RWPE1 (cell line): Measurements from ENCODE around the gene KLHL41.
A peak's percentile ranks its signal among the peaks of the same experiment; 100 is the strongest.

Source experiments
- CTCF ChIA-PET: fragments of 350-600 bp; sonication (Branson Sonifier 250); formaldehyde crosslinking; extraction: SDS; loops from one replicate; lab custom pipeline; 2021; lab: Yijun Ruan, JAX
- POLR2A ChIA-PET: fragments of 400-600 bp; formaldehyde crosslinking; extraction: SDS; loops from one replicate; lab custom pipeline; 2020; ENCODE audit warnings: antibody characterized with exemption; ENCODE audit not compliant: low non-redundant PET; lab: Yijun Ruan, JAX
- DNase-seq: peaks from one replicate; pipeline ENCODE4 v3.0.0; 2012; ENCODE audit warnings: low spot score
- H3K27ac ChIP-seq: fragments of 450-650 bp; 2 replicates; pipeline ENCODE4 v1.5.1; 2017
- CTCF ChIP-seq: fragments of 450-650 bp; conservative IDR thresholded peaks from 2 replicates; pipeline ENCODE4 v1.5.1; 2017; ENCODE audit warnings: low read depth, mild to moderate bottlenecking

KLHL41 gene

DNA sequence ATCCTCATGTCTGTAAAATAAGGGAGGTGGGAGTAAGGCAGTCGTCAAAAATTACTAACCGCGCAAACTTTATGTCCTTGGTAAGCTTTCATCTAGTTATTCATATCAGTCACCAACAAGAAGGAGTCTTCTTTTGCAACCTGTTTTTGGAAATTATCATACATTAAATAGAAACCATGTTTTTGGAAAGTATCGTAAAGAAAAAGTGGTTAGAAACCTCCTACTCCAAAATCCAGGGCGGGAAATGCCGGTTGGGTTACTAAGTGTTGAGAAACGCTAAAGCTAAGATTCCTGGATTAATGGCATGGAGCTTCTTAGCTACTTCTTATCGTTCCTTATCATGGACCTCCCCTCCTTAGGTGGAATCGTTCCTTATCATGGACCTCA lies 29.4 kb upstream of the KLHL41 start:
- POLR2A ChIA-PET = no interaction called here
- DNase-seq = peak; percentile 2
- CTCF ChIA-PET = interaction anchor here (0.7 to 1.4 kb wide), 4 partner anchors 9 to 448 kb away, joined by 3 read pairs; no protein-coding TSS in a partner anchor
- peak overlapping the region; percentile 68 for H3K27ac ChIP-seq
- no peak for TF ChIP-seq CTCF

GRCh38 chr2:169485650-169486138 lies 23.8 kb upstream of the KLHL41 start:
- no peak overlapping the region for H3K27ac ChIP-seq
- ChIA-PET POLR2A (no interaction called here), CTCF (no interaction called here)
- no peak for DNase-seq
- TF ChIP-seq CTCF = no peak

DNA sequence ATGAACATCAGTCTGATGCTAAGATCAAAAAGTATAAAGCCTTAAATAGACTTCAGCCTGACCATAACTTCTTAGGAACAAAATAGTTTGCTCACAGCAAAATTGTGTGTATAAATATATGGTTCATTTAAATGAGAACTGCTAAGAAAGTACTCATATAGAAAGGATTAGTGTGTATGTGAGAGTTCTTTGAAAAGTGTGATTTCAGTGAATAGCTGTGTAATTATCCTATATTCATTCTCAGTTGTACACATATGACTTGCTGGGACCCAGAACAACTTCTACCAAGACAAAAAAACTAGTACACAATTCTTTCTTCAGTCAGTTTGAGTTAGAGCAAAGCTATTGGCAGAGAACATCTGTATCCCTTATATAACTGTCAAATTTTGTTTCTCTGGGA lies 23.0 kb upstream of the KLHL41 start:
- H3K27ac ChIP-seq = no peak overlapping the region
- CTCF ChIA-PET = no interaction called here
- POLR2A ChIA-PET = no interaction called here
- no peak for DNase-seq
- no peak for TF ChIP-seq CTCF

GRCh38 chr2:169490834-169491233 lies 18.7 kb upstream of the KLHL41 start:
- ChIA-PET CTCF (no interaction called here), POLR2A (no interaction called here)
- H3K27ac ChIP-seq = no peak overlapping the region

GRCh38 chr2:169491378-169491777 lies 18.1 kb upstream of the KLHL41 start:
- no peak overlapping the region for H3K27ac ChIP-seq
- CTCF ChIA-PET = no interaction called here

More at GRCh38 chr2:169490834-169491233, 18.7 kb upstream of the KLHL41 start:
- no peak for DNase-seq
- no peak for TF ChIP-seq CTCF

DNA sequence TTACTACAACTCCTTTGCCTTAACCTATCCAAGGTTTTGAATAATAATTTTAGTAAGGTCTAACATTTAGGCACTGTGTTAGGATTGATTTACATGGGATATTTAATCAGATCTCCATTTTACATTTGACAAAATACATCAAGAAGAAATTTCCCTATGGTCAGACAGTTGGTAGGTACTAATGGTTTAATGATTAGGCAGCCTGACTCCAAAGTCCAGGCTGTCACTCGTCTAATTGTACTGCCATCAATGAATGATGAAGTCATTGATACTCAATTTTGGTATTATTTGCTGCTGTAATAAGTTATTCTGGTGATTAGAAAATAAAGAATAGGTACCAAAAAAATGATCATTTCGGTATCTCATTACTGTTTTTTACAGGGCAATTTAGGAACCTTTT lies 16.1 kb upstream of the KLHL41 start:
- TF ChIP-seq CTCF = no peak
- ChIA-PET CTCF (no interaction called here), POLR2A (no interaction called here)
- H3K27ac ChIP-seq = no peak overlapping the region
- DNase-seq = no peak

More at GRCh38 chr2:169491378-169491777, 18.1 kb upstream of the KLHL41 start:
- POLR2A ChIA-PET = no interaction called here
- no peak for TF ChIP-seq CTCF
- no peak for DNase-seq
